MCF 10A (cell line): Measurements from ENCODE around the gene GMDS. TPM values are rescaled to one million over a fixed set of nuclear protein-coding genes. Genes with fewer than 3 reads are reported as not detected.
A peak's percentile ranks its signal among the peaks of the same experiment; 100 is the strongest.

Source experiments
- Bru-seq: library from RNA; stranded (reverse); fragments of 400-500 nt; gene quantifications from one replicate; lab custom pipeline; 2021; lab: Mats Ljungman, UMichigan
- BruChase-seq, 2 experiments: library from RNA; stranded (reverse); fragments of 400-500 nt; gene quantifications; one replicate each; lab custom pipeline; 2021; lab: Mats Ljungman, UMichigan
- BruUV-seq: library from RNA; stranded (reverse); fragments of 400-500 nt; replicated peaks from 2 replicates; lab custom pipeline; 2021; lab: Mats Ljungman, UMichigan
- CTCF ChIA-PET: fragments of 300-600 bp; sonication (Branson Sonifier 250); formaldehyde crosslinking; extraction: SDS; loops from one replicate; lab custom pipeline; 2021; ENCODE audit warnings: antibody characterized with exemption, inconsistent platforms; lab: Yijun Ruan, JAX
- POLR2A ChIA-PET: fragments of 300-600, 350-650 bp; sonication (Branson Sonifier 250); formaldehyde crosslinking; extraction: SDS; loops from one replicate; lab custom pipeline; 2020; ENCODE audit warnings: antibody characterized with exemption, inconsistent platforms; lab: Yijun Ruan, JAX
- DNase-seq: peaks from one replicate; pipeline ENCODE4 v3.0.0-alpha.2; 2018; ENCODE audit not compliant: unreplicated experiment
- H3K27ac Mint-ChIP-seq: one replicate; pipeline ENCODE4 v1.8.0; 2022; ENCODE audit warnings: mild to moderate bottlenecking, low read depth, mixed read lengths; ENCODE audit not compliant: unreplicated experiment
- H3K27me3 Mint-ChIP-seq: one replicate; pipeline ENCODE4 v1.8.0; 2022; ENCODE audit warnings: mixed read lengths; ENCODE audit not compliant: insufficient read depth, unreplicated experiment
- H3K36me3 Mint-ChIP-seq: one replicate; pipeline ENCODE4 v1.8.0; 2022; ENCODE audit warnings: mild to moderate bottlenecking, moderate library complexity, mixed read lengths; ENCODE audit not compliant: insufficient read depth, unreplicated experiment
- H3K4me1 Mint-ChIP-seq: one replicate; pipeline ENCODE4 v1.8.0; 2022; ENCODE audit warnings: mixed read lengths; ENCODE audit not compliant: insufficient read depth, unreplicated experiment
- H3K4me3 Mint-ChIP-seq: one replicate; pipeline ENCODE4 v1.8.0; 2022; ENCODE audit warnings: mild to moderate bottlenecking, moderate library complexity, mixed read lengths; ENCODE audit not compliant: unreplicated experiment
- H3K9me3 Mint-ChIP-seq: one replicate; pipeline ENCODE4 v1.8.0; 2022; ENCODE audit warnings: mixed read lengths; ENCODE audit not compliant: unreplicated experiment
- CTCF ChIP-seq: fragments of 200-600 bp; IDR thresholded peaks from one replicate; pipeline ENCODE4 v1.8.0; 2022; ENCODE audit warnings: antibody characterized with exemption, mild to moderate bottlenecking; ENCODE audit not compliant: unreplicated experiment
- intact Hi-C: fragments of 100-400 bp; cut with micrococcal nuclease; formaldehyde crosslinking; loops from 2 replicates; pipeline ENCODE4 v1.14.1; 2022
- long read RNA-seq: library from polyadenylated mRNA; stranded (forward); transcript quantifications from one replicate; pipeline ENCODE4 v2.0.0, GENCODE V29; 2022
- total RNA-seq: library from RNA; stranded (reverse); gene quantifications from 2 replicates; pipeline ENCODE4 v1.2.3, GENCODE V29; 2022

Gene GMDS
- 19.7 and 24.9 TPM in 2 replicates for total RNA-seq
- percentile 64 among the genes with signal in this experiment for Bru-seq, nascent RNA
- percentile 47 among the genes with signal in this experiment for BruChase-seq, experiment 1, labeled RNA remaining after a 6-hour chase
- percentile 58 among the genes with signal in this experiment for BruChase-seq, experiment 2, labeled RNA remaining after a 2-hour chase
- long read RNA-seq, transcript GMDS-202 (11 exons, 1,752 nt) = major isoform, 54 of 66 reads
- long read RNA-seq, partial matches to known transcripts = 0 of 66 reads
- long read RNA-seq, other reads (novel, unspliced or antisense) = 12 of 66 reads

GRCh38 chr6:2245103-2245876 is at the start of gene GMDS:
GMDS (minus strand) TSS chr6:2245605.
- no TSS peak for BruUV-seq
- peaks cover 2% of the 10 kb centered on the region for H3K36me3 Mint-ChIP-seq
- CTCF ChIA-PET = interaction anchor here (0.6 to 1.4 kb wide), 2 partner anchors 37 to 637 kb away, joined by 3 to 6 read pairs; no protein-coding TSS in a partner anchor
- no peaks in the 10 kb centered on the region for H3K9me3 Mint-ChIP-seq
- POLR2A ChIA-PET = interaction anchor here (0.8 to 2.4 kb wide), 9 partner anchors 12 to 389 kb away, joined by 3 to 13 read pairs (median 6); no protein-coding TSS in a partner anchor
- DNase-seq = peak; percentile 85
- H3K27me3 Mint-ChIP-seq = no peaks in the 10 kb centered on the region
- TF ChIP-seq CTCF = no peak
- intact Hi-C loops = loop anchor here (1.0 kb wide), 1 partner anchor 8 kb away; no protein-coding TSS in a partner anchor
- peaks cover 16% of the 10 kb centered on the region for H3K4me1 Mint-ChIP-seq
- peak within 1 kb of the TSS; percentile 90 for H3K27ac Mint-ChIP-seq
- H3K4me3 Mint-ChIP-seq = peak within 1 kb of the TSS; percentile 87

GRCh38 chr6:2285510-2285909 is 40.1 kb upstream of the GMDS start:
- H3K36me3 Mint-ChIP-seq = peaks cover 4% of the 10 kb centered on the region
- no peaks in the 10 kb centered on the region for H3K4me1 Mint-ChIP-seq
- DNase-seq = no peak
- ChIA-PET POLR2A (no interaction called here), CTCF (no interaction called here)
- TF ChIP-seq CTCF = no peak
- BruUV-seq = no TSS peak
- no peaks in the 10 kb centered on the region for H3K27me3 Mint-ChIP-seq
- H3K27ac Mint-ChIP-seq = no peak overlapping the region
- H3K9me3 Mint-ChIP-seq = peaks cover 49% of the 10 kb centered on the region
- H3K4me3 Mint-ChIP-seq = no peak overlapping the region
- intact Hi-C loops = no loop called here

- ChIA-PET POLR2A (no interaction called here), CTCF (no interaction called here)
- TF ChIP-seq CTCF = no peak
- H3K4me3 Mint-ChIP-seq = no peak overlapping the region
- DNase-seq = no peak
- intact Hi-C loops = no loop called here
- H3K27ac Mint-ChIP-seq = no peak overlapping the region
- no TSS peak for BruUV-seq
- peaks cover 34% of the 10 kb centered on the region for H3K36me3 Mint-ChIP-seq
- H3K27me3 Mint-ChIP-seq = no peaks in the 10 kb centered on the region
- H3K4me1 Mint-ChIP-seq = no peaks in the 10 kb centered on the region
- H3K9me3 Mint-ChIP-seq = peaks cover 6% of the 10 kb centered on the region
Measured at GRCh38 chr6:2275892-2276242, 30.5 kb upstream of the GMDS start.
